Ovary (tissue), 3 donors: ENCODE data around the gene HIPK3.

Source experiments
- POLR2A ChIP-seq: fragments of 450-650 bp; IDR thresholded peaks from one replicate; pipeline ENCODE4 v1.6.1; 2017; ENCODE audit warnings: antibody characterized with exemption, mild to moderate bottlenecking, moderate library complexity
- TF ChIP-seq, protein P1 (sequence below), 3 donors: fragments of 450-650 bp in 2 of 3; fragments of 200-600 bp in 1 of 3; IDR thresholded peaks; one replicate each; pipeline versions ENCODE4 v1.5.1 to v1.8.0; 2016 to 2022; ENCODE audit warnings: antibody characterized with exemption in 3 of 3, mild to moderate bottlenecking in 1 of 3
- donor health status: DM: no; HTN: no; CAD: no.

DNA sequence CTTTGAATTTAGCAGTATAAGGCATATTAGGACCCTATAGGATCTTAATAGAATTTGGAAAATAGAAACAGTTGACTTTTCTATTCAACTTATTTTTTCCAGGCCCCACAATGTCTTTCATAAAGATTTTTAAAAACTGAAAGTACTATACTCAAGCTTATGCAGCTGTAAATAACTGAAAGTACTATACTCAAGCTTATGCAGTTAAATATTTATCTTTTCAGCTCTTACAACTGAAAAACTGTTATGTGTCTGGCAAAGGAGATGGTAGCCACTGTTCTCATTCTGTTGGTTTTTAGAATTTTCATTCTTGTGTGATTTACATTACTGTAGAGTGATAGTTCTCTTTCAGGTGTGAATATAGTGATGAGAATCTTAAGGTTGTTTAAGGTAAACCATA is 16.5 kb downstream of the HIPK3 start:
- TF ChIP-seq POLR2A, result no peak
- TF ChIP-seq, protein P1, sequence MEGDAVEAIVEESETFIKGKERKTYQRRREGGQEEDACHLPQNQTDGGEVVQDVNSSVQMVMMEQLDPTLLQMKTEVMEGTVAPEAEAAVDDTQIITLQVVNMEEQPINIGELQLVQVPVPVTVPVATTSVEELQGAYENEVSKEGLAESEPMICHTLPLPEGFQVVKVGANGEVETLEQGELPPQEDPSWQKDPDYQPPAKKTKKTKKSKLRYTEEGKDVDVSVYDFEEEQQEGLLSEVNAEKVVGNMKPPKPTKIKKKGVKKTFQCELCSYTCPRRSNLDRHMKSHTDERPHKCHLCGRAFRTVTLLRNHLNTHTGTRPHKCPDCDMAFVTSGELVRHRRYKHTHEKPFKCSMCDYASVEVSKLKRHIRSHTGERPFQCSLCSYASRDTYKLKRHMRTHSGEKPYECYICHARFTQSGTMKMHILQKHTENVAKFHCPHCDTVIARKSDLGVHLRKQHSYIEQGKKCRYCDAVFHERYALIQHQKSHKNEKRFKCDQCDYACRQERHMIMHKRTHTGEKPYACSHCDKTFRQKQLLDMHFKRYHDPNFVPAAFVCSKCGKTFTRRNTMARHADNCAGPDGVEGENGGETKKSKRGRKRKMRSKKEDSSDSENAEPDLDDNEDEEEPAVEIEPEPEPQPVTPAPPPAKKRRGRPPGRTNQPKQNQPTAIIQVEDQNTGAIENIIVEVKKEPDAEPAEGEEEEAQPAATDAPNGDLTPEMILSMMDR (IDR thresholded peaks at IDR 0.05), result no peak
